Stomach (tissue), 4 donors: ENCODE results near the gene ERN1.

Source experiments
- CTCF ChIP-seq, 7 experiments: fragments of 450-650 bp in 4 of 7; fragments of 200-600 bp in 3 of 7; sonication (generic) in 3 of 7; IDR thresholded peaks; one replicate each; pipeline ENCODE4 v1.5.1; 2016 to 2019; ENCODE audit warnings: antibody characterized with exemption in 7 of 7, control low read depth in 2 of 7, mild to moderate bottlenecking in 1 of 7
- EP300 ChIP-seq: sonication (generic); formaldehyde crosslinking; IDR thresholded peaks from one replicate; pipeline ENCODE4 v1.6.1; 2017; ENCODE audit warnings: antibody characterized with exemption
- POLR2A ChIP-seq, 4 donors: fragments of 450-650 bp; IDR thresholded peaks; one replicate each; pipeline ENCODE4 v1.6.1; 2016; ENCODE audit warnings: antibody characterized with exemption in 4 of 4, control low read depth in 2 of 4, mild to moderate bottlenecking in 1 of 4, moderate library complexity in 1 of 4
- POLR2AphosphoS5 ChIP-seq, 3 donors: sonication (generic); formaldehyde crosslinking; IDR thresholded peaks; one replicate each; pipeline ENCODE4 v1.6.1; 2016; ENCODE audit warnings: antibody characterized with exemption in 3 of 3

GRCh38 chr17:64067657-64068056, 62.3 kb downstream of the ERN1 start:
- TF ChIP-seq CTCF (IDR thresholded peaks at IDR 0.05), result no peak
- TF ChIP-seq POLR2A (IDR thresholded peaks at IDR 0.05), result no peak
- no peak for TF ChIP-seq EP300
- no peak for TF ChIP-seq POLR2AphosphoS5 (IDR thresholded peaks at IDR 0.05)
